ENCODE measurements around the gene CEBPB.

DNA sequence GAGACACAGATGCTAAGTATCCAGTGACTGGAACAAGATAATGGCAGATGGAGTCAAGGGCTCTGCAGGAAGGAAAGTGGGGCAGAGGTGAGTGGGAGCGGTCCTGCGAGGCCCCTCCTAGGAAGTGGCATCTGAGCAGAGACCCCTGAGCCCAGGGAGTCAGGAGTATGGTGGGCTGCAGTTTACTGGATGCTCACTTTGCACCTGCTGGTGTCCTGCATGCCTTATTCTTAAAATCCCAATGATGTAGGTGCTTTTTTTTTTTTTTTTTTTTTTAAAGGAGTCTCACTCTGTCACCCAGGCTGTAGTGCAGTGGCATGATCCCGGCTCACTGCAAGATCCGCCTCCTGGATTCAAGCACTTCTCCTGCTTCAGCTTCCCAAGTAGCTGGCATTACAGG, 5.6 kb downstream of the CEBPB start:
- TF ChIP-seq, protein P1, sequence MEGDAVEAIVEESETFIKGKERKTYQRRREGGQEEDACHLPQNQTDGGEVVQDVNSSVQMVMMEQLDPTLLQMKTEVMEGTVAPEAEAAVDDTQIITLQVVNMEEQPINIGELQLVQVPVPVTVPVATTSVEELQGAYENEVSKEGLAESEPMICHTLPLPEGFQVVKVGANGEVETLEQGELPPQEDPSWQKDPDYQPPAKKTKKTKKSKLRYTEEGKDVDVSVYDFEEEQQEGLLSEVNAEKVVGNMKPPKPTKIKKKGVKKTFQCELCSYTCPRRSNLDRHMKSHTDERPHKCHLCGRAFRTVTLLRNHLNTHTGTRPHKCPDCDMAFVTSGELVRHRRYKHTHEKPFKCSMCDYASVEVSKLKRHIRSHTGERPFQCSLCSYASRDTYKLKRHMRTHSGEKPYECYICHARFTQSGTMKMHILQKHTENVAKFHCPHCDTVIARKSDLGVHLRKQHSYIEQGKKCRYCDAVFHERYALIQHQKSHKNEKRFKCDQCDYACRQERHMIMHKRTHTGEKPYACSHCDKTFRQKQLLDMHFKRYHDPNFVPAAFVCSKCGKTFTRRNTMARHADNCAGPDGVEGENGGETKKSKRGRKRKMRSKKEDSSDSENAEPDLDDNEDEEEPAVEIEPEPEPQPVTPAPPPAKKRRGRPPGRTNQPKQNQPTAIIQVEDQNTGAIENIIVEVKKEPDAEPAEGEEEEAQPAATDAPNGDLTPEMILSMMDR (conservative IDR thresholded peaks at IDR 0.05), result no peak
- TF ChIP-seq ZFX (IDR thresholded peaks at IDR 0.05), result no peak
